Measurements from ENCODE around the gene CLUH. TPM values are rescaled to one million over a fixed set of nuclear protein-coding genes. Genes with fewer than 3 reads are reported as not detected.

Gene CLUH
- polyA plus RNA-seq, 1 donor (not counting 4 experiments of a cell fraction or from before 2014, with no cell fraction given), result 24.0 TPM

DNA sequence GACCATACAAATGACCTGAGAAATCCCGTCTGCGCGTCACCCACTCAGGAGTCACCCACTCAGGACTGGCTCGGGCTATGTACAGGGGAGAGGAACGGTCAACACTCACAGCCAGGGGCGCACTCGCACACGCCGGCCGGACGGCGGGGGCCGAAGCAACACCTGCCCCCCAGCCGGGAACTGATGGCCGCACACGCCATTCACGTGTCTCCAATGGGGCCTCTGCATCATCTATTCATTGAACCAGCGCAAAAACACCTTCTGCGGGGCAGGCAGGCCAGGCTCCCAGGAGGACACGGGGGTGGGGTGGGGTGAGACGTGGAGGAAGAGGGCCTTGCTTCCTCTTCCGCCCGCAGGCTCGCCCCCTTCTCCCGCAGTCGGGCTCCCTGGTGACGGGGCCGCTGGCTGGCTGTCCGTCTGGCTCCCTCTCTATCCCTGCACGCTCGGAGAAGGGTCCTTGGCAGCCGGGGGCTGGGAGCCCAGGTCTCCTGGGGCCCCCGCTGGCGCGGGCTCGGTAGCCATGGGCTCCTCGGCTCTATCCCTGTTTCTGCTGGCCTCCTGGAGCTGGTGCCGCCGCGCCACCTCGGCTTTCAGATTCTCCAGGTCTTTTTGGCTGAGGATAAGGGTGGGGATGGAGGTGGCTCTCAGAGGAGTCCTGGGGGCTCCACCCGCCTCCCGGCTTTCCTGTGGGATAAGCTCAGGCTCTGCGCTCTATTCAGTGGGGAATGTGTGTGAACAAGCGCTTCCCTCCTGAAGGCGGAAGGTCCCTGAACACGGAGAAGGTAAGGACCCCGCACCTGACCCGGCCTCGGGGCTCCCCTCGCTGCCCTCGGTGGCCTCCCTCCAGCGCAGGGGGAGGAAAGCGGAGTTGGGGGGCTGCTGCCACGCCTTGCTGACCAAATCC, 21.1 kb downstream of the CLUH start:
- H3K27me3 ChIP-seq (ENCODE audit: control insufficient read depth, extremely low read depth, insufficient read depth, low read length), result no peaks in the 10 kb centered on the region
- no peak overlapping the region for H2AFZ ChIP-seq (ENCODE audit: control insufficient read depth, low read length)
- no peak overlapping the region for H3K9ac ChIP-seq (ENCODE audit: control insufficient read depth, extremely low read depth, insufficient read depth, low read length)
- H3K9me1 ChIP-seq (ENCODE audit: control insufficient read depth, extremely low read depth, insufficient read depth, low read length), result no peaks in the 10 kb centered on the region
- peaks cover 17 to 18% of the 10 kb centered on the region in 2 experiments for H3K36me3 ChIP-seq (ENCODE audit: control insufficient read depth in 2 of 2, extremely low read depth in 1 of 2, insufficient read depth in 2 of 2, low read length in 2 of 2)
- H3K4me2 ChIP-seq (ENCODE audit: control insufficient read depth, extremely low read depth, insufficient read depth, low read depth, low read length), result no peak overlapping the region
- no peaks in the 10 kb centered on the region for H3K4me1 ChIP-seq (ENCODE audit: control insufficient read depth, extremely low read depth, insufficient read depth, low read length)
- TF ChIP-seq EZH2 (IDR thresholded peaks at IDR 0.05; ENCODE audit: low read length), result no peak
- no peak for TF ChIP-seq CTCF (optimal IDR thresholded peaks at IDR 0.05 in 1 of 3, IDR thresholded peaks at IDR 0.05 in 1 of 3, conservative IDR thresholded peaks at IDR 0.05 in 1 of 3; ENCODE audit: extremely low read depth in 1 of 3, insufficient read depth in 2 of 3, low read length in 3 of 3)
- peaks cover 5% of the 10 kb centered on the region for H4K20me1 ChIP-seq (ENCODE audit: control insufficient read depth, extremely low read depth, insufficient read depth, low read length)
- FAIRE-seq, result no peak
- dilution Hi-C loops (cut with MboI; ENCODE audit: extremely low pct_ligation_motif_present, low sequenced_read_pairs), result no loop called here
- H3K79me2 ChIP-seq (ENCODE audit: control insufficient read depth, insufficient read depth, low read length), result no peaks in the 10 kb centered on the region
- no peak overlapping the region for H3K27ac ChIP-seq (ENCODE audit: control insufficient read depth, insufficient read depth, low read length)
- DNase-seq (ENCODE audit: low read depth, low spot score), result no peak
- H3K9me3 ChIP-seq (ENCODE audit: control insufficient read depth, low read depth, low read length), result no peaks in the 10 kb centered on the region
- no peak overlapping the region for H3K4me3 ChIP-seq (ENCODE audit: control insufficient read depth in 2 of 3, extremely low read depth in 1 of 3, insufficient read depth in 2 of 3, low read depth in 1 of 3, low read length in 3 of 3)

GRCh38 chr17:2689411-2690164, 22.0 kb downstream of the CLUH start:
- Histone ChIP-seq H3K36me3 (ENCODE audit: control insufficient read depth in 2 of 2, extremely low read depth in 1 of 2, insufficient read depth in 2 of 2, low read length in 2 of 2) (peaks cover 14 to 18% of the 10 kb centered on the region in 2 experiments), H4K20me1 (ENCODE audit: control insufficient read depth, extremely low read depth, insufficient read depth, low read length) (peaks cover 5% of the 10 kb centered on the region), H2AFZ (ENCODE audit: control insufficient read depth, low read length) (no peak overlapping the region), H3K4me1 (ENCODE audit: control insufficient read depth, extremely low read depth, insufficient read depth, low read length) (no peaks in the 10 kb centered on the region), H3K9ac (ENCODE audit: control insufficient read depth, extremely low read depth, insufficient read depth, low read length) (no peak overlapping the region), H3K79me2 (ENCODE audit: control insufficient read depth, insufficient read depth, low read length) (no peaks in the 10 kb centered on the region), H3K27ac (ENCODE audit: control insufficient read depth, insufficient read depth, low read length) (no peak overlapping the region), H3K4me2 (ENCODE audit: control insufficient read depth, extremely low read depth, insufficient read depth, low read depth, low read length) (no peak overlapping the region), H3K27me3 (ENCODE audit: control insufficient read depth, extremely low read depth, insufficient read depth, low read length) (no peaks in the 10 kb centered on the region), H3K9me1 (ENCODE audit: control insufficient read depth, extremely low read depth, insufficient read depth, low read length) (no peaks in the 10 kb centered on the region), H3K4me3 (ENCODE audit: control insufficient read depth in 2 of 3, extremely low read depth in 1 of 3, insufficient read depth in 2 of 3, low read depth in 1 of 3, low read length in 3 of 3) (no peak overlapping the region), H3K9me3 (ENCODE audit: control insufficient read depth, low read depth, low read length) (no peaks in the 10 kb centered on the region)
- FAIRE-seq, result no peak
- no peak for DNase-seq (ENCODE audit: low read depth, low spot score)
- no peak for TF ChIP-seq CTCF (optimal IDR thresholded peaks at IDR 0.05 in 1 of 3, IDR thresholded peaks at IDR 0.05 in 1 of 3, conservative IDR thresholded peaks at IDR 0.05 in 1 of 3; ENCODE audit: extremely low read depth in 1 of 3, insufficient read depth in 2 of 3, low read length in 3 of 3)
- TF ChIP-seq EZH2 (IDR thresholded peaks at IDR 0.05; ENCODE audit: low read length), result no peak
- dilution Hi-C loops (cut with MboI; ENCODE audit: extremely low pct_ligation_motif_present, low sequenced_read_pairs), result no loop called here

Measured in keratinocyte (primary cell).